K562 (cell line): Measurements from ENCODE around the gene PTPN9. TPM values are rescaled to one million over a fixed set of nuclear protein-coding genes. Genes with fewer than 3 reads are reported as not detected.

Experiments used
- C11orf30 ChIP-seq: fragments of 450-650 bp; IDR thresholded peaks from 2 replicates; pipeline ENCODE4 v1.6.1; 2016; ENCODE audit warnings: low read depth, mild to moderate bottlenecking
- CREB5 ChIP-seq: fragments of 250-450 bp; sonication (Bioruptor Pico); IDR thresholded peaks from 2 replicates; pipeline ENCODE4 v1.5.0; 2020; ENCODE audit warnings: mild to moderate bottlenecking
- ELF1 ChIP-seq: fragments of 200-800 bp; sonication (Bioruptor generic); IDR thresholded peaks from 2 replicates; pipeline ENCODE4 v1.6.1; 2016; ENCODE audit warnings: missing genetic modification characterization, missing compliant biosample characterization
- HMG20A ChIP-seq: fragments of 450-650 bp; formaldehyde crosslinking; conservative IDR thresholded peaks from 2 replicates; pipeline ENCODE4 v1.4.0; 2020; ENCODE audit warnings: mild to moderate bottlenecking, mixed read lengths
- KLF16 ChIP-seq: IDR thresholded peaks from 2 replicates; pipeline ENCODE4 v1.6.1; 2016; ENCODE audit warnings: antibody characterized with exemption
- MAFG ChIP-seq: fragments of 450-650 bp; conservative IDR thresholded peaks from 2 replicates; pipeline ENCODE4 v1.6.1; 2016; ENCODE audit warnings: missing genetic modification characterization, missing compliant biosample characterization
- NFE2L1 ChIP-seq: fragments of 450-650 bp; IDR thresholded peaks from 2 replicates; pipeline ENCODE4 v1.6.1; 2016; ENCODE audit warnings: missing genetic modification characterization, low read depth, mild to moderate bottlenecking, missing compliant biosample characterization, moderate library complexity, borderline replicate concordance
- PHB ChIP-seq: fragments of 250-450 bp; sonication (Bioruptor Pico); IDR thresholded peaks from 2 replicates; pipeline ENCODE4 v1.5.0; 2021
- RBM39 ChIP-seq: fragments of 200-400 bp; formaldehyde crosslinking; optimal IDR thresholded peaks from 2 replicates; pipeline ENCODE3; 2018; ENCODE audit warnings: low read depth, low read length
- TFE3 ChIP-seq: fragments of 450-650 bp; formaldehyde crosslinking; IDR thresholded peaks from 2 replicates; pipeline ENCODE4 v1.4.0; 2020; ENCODE audit warnings: mild to moderate bottlenecking, mixed read lengths
- THRAP3 ChIP-seq: fragments of 450-650 bp; IDR thresholded peaks from 2 replicates; pipeline ENCODE4 v1.6.1; 2016; ENCODE audit warnings: mild to moderate bottlenecking, inconsistent platforms, borderline replicate concordance
- ZNF280B ChIP-seq: fragments of 250-450 bp; sonication (Bioruptor Pico); IDR thresholded peaks from 2 replicates; pipeline ENCODE4 v1.5.1; 2021; ENCODE audit warnings: mild to moderate bottlenecking
- ZNF592 ChIP-seq: fragments of 450-650 bp; IDR thresholded peaks from 2 replicates; pipeline ENCODE4 v1.6.1; 2017; ENCODE audit warnings: antibody characterized with exemption, mild to moderate bottlenecking
- polyA plus RNA-seq, 8 experiments: library from polyadenylated mRNA; depleted of rRNA in 4 of 8; stranded (reverse) in 5 of 8; unstranded in 3 of 8; fragments of >200 nt; fragmentation: Nextera tagmentation in 2 of 8; fragmentation: Illumina TruSeq in 1 of 8; extraction: Ambion mirVana in 2 of 8; extraction: Trizol in 1 of 8; gene quantifications; 2 replicates each; pipeline versions ENCODE4 v1.2.1 to v1.2.3, GENCODE V29; 2011 to 2014; ENCODE audit warnings: inconsistent platforms in 1 of 8, missing spikeins in 1 of 8
- total RNA-seq, 7 experiments: library from RNA; depleted of rRNA in 6 of 7; stranded (reverse); fragments of >200 nt in 6 of 7; fragmentation: Illumina TruSeq in 2 of 7; extraction: Trizol in 2 of 7; gene quantifications; 2 replicates each; pipeline versions ENCODE4 v1.2.1 to v1.2.3, GENCODE V29; 2011 to 2021; ENCODE audit warnings: low replicate concordance in 1 of 7
- TF ChIP-seq, protein P1 (sequence below): fragments of 250-450 bp; sonication (Bioruptor Pico); IDR thresholded peaks from 2 replicates; pipeline ENCODE4 v1.8.0; 2021; ENCODE audit warnings: borderline replicate concordance, mild to moderate bottlenecking, moderate library complexity; ENCODE audit not compliant: poor library complexity, severe bottlenecking
- TF ChIP-seq, protein P2 (sequence below): IDR thresholded peaks from 2 replicates; pipeline ENCODE4 v1.6.1; 2016; ENCODE audit warnings: missing genetic modification characterization, missing compliant biosample characterization

Gene PTPN9
- total and polyA plus RNA-seq, 9 of the 15 experiments (the other 6 are each of a cell fraction or from before 2014, with no cell fraction given): 5.0 to 24.0 (median 14.2) TPM

GRCh38 chr15:75450307-75451201 is 128.6 kb downstream of the PTPN9 start (continued):
- no peak for TF ChIP-seq TFE3 (CRISPR knock-in tag)
- TF ChIP-seq NFE2L1 (tag): no peak
- no peak for TF ChIP-seq HMG20A (CRISPR knock-in tag)
- TF ChIP-seq MAFG: no peak
- no peak for TF ChIP-seq THRAP3
- TF ChIP-seq ELF1 (tag): no peak
- TF ChIP-seq C11orf30: no peak
- TF ChIP-seq ZNF592: no peak
- TF ChIP-seq KLF16: no peak
- TF ChIP-seq ZNF280B (CRISPR knock-in tag): no peak
- TF ChIP-seq PHB (CRISPR knock-in tag): no peak
- TF ChIP-seq, protein P1, sequence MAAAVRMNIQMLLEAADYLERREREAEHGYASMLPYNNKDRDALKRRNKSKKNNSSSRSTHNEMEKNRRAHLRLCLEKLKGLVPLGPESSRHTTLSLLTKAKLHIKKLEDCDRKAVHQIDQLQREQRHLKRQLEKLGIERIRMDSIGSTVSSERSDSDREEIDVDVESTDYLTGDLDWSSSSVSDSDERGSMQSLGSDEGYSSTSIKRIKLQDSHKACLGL (CRISPR knock-in tag): no peak
- TF ChIP-seq CREB5 (CRISPR knock-in tag): no peak
- TF ChIP-seq RBM39: no peak
- TF ChIP-seq, protein P2, sequence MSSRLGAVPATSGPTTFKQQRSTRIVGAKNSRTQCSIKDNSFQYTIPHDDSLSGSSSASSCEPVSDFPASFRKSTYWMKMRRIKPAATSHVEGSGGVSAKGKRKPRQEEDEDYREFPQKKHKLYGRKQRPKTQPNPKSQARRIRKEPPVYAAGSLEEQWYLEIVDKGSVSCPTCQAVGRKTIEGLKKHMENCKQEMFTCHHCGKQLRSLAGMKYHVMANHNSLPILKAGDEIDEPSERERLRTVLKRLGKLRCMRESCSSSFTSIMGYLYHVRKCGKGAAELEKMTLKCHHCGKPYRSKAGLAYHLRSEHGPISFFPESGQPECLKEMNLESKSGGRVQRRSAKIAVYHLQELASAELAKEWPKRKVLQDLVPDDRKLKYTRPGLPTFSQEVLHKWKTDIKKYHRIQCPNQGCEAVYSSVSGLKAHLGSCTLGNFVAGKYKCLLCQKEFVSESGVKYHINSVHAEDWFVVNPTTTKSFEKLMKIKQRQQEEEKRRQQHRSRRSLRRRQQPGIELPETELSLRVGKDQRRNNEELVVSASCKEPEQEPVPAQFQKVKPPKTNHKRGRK: no peak
